ENCODE measurements around the gene TPRG1L.

DNA sequence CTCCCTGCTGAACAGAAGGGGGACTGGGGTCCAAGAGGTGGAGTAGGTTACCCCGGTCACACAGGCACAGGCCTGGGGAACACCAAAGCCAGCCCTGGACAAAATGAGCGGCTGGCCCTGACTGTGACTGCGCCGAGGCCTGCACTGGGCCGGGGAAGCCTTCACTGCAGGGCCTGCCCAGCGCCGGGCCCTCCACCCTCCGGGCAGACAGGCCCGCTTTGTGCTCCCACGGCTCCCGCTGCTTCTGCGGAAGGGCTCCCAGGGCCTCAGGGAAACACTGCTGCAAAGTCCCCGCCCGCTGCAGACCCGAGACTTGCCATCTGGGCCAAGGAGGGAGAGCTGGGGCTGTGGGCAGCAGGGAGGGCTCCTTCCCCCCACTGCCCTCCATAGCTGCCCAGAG, 48.8 kb upstream of the TPRG1L start:
- TF ChIP-seq, protein P1, sequence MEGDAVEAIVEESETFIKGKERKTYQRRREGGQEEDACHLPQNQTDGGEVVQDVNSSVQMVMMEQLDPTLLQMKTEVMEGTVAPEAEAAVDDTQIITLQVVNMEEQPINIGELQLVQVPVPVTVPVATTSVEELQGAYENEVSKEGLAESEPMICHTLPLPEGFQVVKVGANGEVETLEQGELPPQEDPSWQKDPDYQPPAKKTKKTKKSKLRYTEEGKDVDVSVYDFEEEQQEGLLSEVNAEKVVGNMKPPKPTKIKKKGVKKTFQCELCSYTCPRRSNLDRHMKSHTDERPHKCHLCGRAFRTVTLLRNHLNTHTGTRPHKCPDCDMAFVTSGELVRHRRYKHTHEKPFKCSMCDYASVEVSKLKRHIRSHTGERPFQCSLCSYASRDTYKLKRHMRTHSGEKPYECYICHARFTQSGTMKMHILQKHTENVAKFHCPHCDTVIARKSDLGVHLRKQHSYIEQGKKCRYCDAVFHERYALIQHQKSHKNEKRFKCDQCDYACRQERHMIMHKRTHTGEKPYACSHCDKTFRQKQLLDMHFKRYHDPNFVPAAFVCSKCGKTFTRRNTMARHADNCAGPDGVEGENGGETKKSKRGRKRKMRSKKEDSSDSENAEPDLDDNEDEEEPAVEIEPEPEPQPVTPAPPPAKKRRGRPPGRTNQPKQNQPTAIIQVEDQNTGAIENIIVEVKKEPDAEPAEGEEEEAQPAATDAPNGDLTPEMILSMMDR (IDR thresholded peaks at IDR 0.05), result no peak
- TF ChIP-seq POLR2A (IDR thresholded peaks at IDR 0.05), result no peak

All from testis (tissue), 2 donors.